Transverse colon (tissue), 4 donors: ENCODE measurements around the gene ZNF396.

Experiments
- CTCF ChIP-seq, 5 experiments: fragments of 200-600 bp in 3 of 5; fragments of 450-650 bp in 2 of 5; sonication (generic) in 3 of 5; IDR thresholded peaks; 1 replicate in 2 of 5; 2 replicates in 3 of 5; pipeline ENCODE4 v1.5.1; 2016 to 2017; ENCODE audit warnings: antibody characterized with exemption in 5 of 5, inconsistent platforms in 3 of 5, mild to moderate bottlenecking in 2 of 5, moderate library complexity in 1 of 5
- EP300 ChIP-seq: sonication (generic); formaldehyde crosslinking; IDR thresholded peaks from one replicate; pipeline ENCODE4 v1.6.1; 2017; ENCODE audit warnings: antibody characterized with exemption, low read depth
- POLR2A ChIP-seq: fragments of 450-650 bp; IDR thresholded peaks from one replicate; pipeline ENCODE4 v1.6.1; 2016; ENCODE audit warnings: antibody characterized with exemption, mild to moderate bottlenecking, moderate library complexity
- POLR2AphosphoS5 ChIP-seq, 3 donors: sonication (generic); formaldehyde crosslinking; IDR thresholded peaks; one replicate each; pipeline ENCODE4 v1.6.1; 2016; ENCODE audit warnings: antibody characterized with exemption in 3 of 3

GRCh38 chr18:35422237-35422636, 45.1 kb upstream of the ZNF396 start:
- TF ChIP-seq CTCF (IDR thresholded peaks at IDR 0.05), result no peak
- TF ChIP-seq POLR2AphosphoS5 (IDR thresholded peaks at IDR 0.05), result no peak
- TF ChIP-seq EP300, result no peak
- TF ChIP-seq POLR2A, result no peak
